ENCODE results near the gene MSH3.
"Not testable (repeated sequence)": the region's sequence is repeated elsewhere in the genome, so short reads cannot be mapped to it uniquely, and the experiment has no call there.

Gene MSH3

GRCh38 chr5:80659106-80659505, 4.7 kb downstream of the MSH3 start:
- DNase-seq: no peak

DNA sequence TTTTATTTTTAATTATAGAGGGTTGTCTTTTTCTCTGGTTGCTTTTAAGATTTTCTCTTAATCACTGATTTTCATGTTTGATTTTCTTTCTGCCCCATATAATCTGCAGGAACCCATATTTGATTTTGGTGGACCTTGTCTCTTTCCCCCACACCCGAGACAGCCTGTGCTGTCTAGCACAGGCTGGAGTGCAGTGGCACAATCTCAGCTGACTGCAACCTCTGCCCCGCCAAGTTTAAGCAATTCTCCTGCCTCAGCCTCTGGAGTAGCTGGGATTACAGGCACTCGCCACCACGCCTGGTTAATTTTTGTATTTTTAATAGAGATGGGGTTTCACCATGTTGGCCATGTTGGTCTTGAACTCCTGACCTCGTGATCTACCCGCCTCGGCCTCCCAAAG, 6.2 kb downstream of the MSH3 start:
- DNase-seq: not testable (repeated sequence)

DNA sequence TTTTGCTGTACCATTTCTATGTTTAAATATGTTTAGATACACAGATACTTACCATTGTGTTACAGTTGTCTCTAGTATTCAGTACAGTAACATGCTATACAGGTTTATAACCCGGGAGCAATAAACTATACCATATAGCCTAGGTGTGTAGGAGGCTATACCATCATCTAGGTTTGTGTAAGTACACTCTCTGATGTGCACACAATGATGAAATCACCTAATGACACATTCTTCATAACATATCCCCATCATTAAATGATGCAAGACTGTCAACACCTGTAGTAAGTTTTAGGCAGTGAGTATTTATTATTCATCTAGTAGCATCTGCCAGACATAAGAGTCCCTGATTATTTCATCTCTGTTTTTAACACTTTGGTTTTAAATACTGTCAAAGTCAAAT, 7.7 kb downstream of the MSH3 start:
- no peak for DNase-seq

GRCh38 chr5:80665057-80665456, 10.6 kb downstream of the MSH3 start:
- DNase-seq: no peak

DNA sequence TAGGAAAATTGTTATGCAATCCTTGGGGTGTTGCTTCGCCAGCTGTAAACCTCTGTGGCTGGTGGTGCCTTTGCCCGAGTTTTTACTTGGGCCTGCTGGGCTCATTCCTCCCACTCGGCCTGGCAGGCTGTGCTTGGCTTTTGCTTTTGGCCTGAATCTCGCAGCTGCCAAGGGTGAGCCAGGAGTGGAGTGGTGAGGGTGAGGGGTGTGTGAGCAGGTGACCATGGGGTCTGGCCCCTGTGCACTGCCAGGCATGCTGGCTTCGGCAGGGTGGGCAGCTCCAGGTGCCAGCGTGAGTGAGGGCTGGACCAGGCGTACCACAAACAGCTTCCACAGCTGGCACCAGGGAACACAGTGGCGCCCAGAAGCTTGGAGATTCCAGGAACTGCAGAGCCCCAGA, 12.9 kb downstream of the MSH3 start:
- no peak for DNase-seq

GRCh38 chr5:80668016-80668969, 13.8 kb downstream of the MSH3 start:
- DNase-seq: no peak

- DNase-seq: no peak
Measured at GRCh38 chr5:80672140-80672736, 17.8 kb downstream of the MSH3 start.

DNA sequence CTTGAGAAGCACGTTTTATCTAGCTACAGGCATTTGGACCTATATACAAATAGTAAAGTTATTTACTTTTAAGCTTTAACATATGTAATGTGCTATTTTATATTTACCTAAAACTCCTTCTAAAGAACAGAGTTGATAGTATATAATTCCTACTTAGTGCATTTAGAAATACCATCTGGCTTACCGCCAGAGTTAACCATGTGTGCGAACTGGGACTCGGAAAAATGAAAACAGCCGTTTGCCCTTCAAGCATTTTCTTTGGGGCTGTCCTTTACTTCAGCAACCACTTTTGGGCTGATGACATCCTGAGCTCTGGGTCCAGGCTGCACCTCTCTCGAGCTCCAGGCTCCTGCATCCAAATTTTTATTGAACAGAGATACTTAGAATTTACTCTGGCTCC, 22.3 kb downstream of the MSH3 start:
- no peak for DNase-seq

GRCh38 chr5:80686757-80687156, 32.3 kb downstream of the MSH3 start:
- no peak for DNase-seq

GRCh38 chr5:80688648-80689420, 34.4 kb downstream of the MSH3 start:
- no peak for DNase-seq

GRCh38 chr5:80689627-80690026, 35.2 kb downstream of the MSH3 start:
- DNase-seq: no peak

GRCh38 chr5:80695666-80696065, 41.2 kb downstream of the MSH3 start:
- no peak for DNase-seq

DNA sequence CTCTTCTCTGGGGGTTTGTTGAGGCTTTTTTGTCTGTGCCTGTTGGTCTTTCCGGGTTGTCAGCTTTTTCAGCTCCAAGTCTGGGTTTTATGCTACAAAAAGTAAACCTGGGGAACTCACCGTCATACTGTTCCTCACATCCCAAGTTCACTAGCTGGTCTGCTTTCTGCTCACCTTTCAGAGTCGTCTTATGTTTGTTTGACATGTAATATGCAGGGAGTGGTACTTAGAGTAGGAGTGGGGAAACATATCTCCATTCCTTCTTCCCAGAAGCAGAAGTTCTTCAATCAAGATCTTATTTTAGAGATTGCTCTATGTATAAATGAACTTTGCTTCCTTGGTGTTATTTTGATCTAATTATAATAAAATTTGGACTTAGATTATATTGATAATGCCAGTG, 42.0 kb downstream of the MSH3 start:
- DNase-seq: no peak

DNA sequence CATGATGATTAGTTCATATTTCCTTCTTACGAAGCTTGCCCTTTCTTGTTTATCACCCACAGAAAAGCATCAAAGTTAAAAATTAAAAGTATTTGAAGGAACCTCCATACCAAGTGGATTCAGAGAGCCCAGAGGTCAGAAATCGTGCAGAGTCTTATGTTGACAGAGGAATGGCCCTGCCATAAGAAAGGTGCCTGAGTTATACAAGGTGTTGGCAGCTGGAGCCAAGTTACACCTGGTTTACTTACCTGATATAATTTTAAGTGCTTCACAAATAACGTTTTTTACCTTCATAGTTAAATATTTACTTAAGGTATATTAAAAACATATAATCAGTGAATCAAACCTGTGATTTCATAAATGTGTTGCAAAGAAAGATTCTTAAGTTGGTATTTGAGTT, 42.6 kb downstream of the MSH3 start:
- DNase-seq: no peak

DNA sequence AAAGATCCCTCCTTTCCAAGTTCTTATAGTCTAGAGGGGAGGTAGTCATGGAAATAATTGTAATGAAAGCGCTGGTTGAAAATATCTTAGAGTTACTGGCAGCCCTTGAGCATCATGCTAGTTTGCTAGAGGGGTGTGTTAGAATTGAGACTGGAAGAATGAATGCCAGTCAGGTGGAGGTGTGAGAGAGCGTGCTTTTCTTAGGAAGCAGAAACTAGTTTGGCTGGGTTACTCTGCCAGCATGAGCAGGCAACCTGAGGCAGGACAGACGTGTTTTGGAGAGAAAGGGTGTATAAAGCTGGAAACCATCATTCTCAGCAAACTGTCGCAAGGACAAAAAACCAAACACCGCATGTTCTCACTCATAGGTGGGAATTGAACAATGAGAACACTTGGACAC, 43.9 kb downstream of the MSH3 start:
- DNase-seq: no peak

DNA sequence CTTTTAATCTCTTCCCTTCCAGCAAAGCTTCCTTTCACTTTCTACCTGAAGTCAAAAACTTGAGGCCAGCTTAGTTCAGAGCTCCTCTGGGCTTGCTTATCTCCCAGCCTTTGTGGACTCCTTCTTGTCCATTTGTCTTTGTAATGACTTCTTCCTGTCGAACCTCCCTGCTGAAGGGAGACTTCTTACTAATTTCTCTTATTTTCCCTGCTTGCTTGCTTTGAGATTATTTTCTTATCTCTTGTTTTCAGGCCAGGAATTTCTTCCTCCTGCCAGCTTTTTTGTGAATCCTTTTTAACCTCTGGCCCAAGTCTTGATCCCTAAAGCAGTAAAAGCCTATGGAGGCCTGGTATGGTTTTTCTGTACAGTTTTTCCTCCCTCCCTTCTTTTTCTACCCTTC, 47.1 kb downstream of the MSH3 start:
- no peak for DNase-seq

DNA sequence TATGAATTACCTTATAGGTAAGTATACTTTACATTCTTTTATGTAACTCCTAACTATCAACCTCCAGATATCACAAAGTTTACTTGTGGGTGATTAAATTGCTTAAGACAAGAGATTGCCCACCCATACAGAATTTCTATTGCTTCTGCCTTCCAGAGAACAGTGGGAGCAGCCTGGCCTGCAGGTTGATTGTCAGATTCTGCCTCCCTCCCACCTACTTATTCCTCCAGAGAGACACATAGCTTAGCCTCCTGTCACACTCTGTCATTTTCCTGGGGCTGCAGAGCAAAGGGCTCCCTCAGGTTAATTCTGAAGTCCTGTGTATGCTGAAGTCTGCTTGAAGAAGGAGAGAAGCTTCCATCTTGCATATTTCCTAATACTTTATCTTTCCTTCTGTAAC, 48.8 kb downstream of the MSH3 start:
- no peak for DNase-seq

DNA sequence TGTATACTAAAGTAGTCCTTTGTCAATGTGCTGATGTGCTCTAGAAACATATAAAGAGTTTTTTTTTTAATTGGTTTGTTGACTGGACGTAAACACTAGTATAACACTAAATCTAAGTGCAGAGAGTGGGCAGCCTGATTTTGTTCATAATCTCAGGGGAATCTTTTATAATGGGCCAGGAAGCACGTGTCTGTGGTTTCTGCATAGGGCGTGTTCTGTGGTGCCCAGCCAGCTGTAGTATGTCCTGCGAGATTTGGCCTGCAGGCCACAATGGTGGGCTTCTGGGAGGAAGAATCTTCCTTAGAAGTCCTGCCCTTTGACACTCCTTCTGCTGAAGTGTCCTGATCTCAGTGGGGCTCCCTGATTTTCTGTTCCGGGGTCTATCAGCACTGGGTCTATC, 49.3 kb downstream of the MSH3 start:
- DNase-seq: no peak

DNA sequence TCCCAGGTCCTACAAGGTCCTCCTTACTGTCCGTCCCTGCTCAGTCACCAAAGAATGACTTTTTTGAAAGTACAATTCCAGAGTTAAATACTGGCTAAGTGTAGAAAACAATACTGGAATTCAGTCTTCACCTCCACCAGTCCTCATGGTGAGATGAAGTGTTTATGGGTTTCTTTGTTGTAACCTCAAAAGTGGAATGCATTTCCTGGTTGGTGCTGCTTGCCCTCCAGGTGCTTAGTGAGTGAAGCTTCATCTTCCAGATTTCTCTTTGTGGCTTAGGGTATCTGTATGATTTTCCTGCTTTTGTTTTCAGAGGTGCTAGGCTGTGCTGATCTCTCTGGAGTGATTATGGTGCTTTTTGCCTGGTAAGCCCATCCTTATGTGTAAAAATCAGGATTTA, 49.8 kb downstream of the MSH3 start:
- DNase-seq: no peak

GRCh38 chr5:80705216-80705769, 50.8 kb downstream of the MSH3 start:
- DNase-seq: no peak

GRCh38 chr5:80705801-80706200, 51.3 kb downstream of the MSH3 start:
- no peak for DNase-seq

DNA sequence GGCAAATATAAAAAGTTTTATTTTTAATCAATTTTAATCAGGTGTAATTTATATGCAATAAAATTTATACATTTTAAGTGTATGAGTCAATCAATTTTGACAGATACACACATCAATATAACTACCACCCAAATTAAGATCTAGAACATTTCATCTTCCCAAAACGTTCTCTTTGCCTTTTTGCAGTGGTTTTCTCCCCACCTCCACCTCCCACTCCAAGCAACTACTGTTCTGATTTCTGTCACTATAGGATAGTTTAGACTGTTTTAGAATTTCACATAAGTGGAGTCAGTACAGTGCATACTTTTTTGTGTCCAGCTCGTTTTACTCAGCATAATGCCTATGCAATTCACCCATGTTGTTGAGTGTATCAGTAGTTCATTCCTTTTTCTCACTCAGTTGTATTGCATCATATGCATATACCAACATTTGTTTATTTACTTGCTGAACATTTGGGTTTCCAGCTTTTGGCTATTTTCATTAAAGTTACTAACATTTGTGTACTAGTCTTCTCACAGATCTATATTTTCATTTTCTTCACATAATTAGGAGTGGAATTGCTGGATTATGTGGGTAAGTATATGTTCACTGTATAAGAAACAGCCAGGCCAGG, 52.5 kb downstream of the MSH3 start:
- DNase-seq: no peak

DNA sequence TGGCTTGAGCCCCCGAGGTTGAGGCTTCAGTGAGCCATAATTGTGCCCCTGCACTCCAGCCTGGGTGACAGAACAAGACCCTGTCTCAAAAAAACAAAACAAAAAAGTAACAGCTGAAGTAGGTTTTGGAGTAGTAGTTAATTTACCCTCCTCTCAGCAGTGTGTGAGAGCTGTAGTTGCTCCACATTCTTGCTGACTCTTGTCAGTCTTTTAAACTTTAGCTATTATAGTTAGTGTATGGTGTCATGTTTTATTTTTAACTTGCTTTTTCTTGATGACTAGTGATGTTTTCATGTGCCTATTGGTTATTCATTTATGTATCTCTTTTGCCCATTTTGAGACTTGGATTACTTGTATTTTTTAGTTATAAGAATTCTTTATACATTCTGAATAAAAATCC, 53.2 kb downstream of the MSH3 start:
- DNase-seq: no peak

Data from GOT3 (cell line).